ENCODE measurements around the gene CCL20.

CCL20 gene

GRCh38 chr2:227804975-227805374 is 8.7 kb upstream of the CCL20 start:
- no peak for DNase-seq

DNA sequence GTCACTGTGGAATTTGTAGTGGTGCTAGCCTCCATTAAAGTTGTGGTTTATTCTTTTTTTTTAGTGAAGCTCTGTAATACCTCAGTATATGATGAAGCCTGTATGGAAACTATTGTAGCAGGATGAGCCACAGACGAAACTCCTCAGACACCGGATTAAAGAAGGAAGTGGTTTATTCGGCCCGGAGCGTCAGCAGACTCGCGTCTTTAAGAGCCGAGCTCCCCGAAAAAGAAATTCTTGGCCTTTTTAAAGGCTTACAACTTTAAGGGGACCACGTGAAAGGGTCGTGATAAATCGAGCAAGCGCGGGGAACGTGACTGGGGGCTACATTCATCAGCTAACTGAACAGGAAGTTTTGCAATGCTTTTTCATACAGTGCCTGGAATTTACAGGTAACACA is 8.1 kb upstream of the CCL20 start:
- peak; percentile 55 for DNase-seq

DNA sequence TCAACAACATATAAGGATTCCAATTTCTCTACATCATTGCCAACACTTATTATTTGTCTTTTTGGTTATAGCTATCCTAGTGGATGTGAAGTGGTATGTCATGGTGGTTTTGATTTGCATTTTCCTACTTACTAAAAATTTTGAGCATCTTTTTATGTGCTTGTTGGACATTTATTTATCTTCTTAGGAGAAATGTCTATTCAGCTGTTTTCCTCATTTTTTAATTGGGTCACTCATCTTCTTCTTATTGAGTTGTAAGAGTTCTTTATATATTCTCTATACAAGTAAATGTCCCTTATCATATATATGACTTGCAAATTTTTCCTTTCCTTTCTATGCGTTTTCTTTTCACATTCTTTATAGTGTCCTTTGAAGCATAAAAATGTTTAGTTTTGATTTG is 4.7 kb upstream of the CCL20 start:
- DNase-seq: no peak

- DNase-seq: no peak
These were observed 1.6 kb upstream of the CCL20 start for GRCh38 chr2:227812001-227812400.

GRCh38 chr2:227813229-227813561 is 447 bp upstream of the CCL20 start:
- no peak for DNase-seq

DNA sequence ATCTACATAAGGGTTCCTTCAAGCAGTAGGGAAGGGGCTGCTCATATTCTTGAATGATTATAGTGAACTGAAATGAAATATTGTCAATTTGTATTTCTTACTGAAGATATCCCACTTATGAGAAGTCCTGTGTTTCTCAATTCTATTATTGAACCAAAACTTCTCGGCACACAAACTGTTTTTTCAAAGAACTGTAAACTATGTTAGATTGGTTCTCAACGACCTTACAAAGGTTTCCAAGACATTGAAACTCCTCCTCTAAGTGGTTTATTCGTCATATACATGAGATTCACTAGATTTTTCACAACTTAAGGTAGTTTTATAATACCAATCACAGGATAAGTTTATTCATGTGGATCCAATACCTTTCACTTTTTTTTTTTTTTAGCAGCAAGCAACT is 1.4 kb downstream of the CCL20 start:
- no peak for DNase-seq

DNA sequence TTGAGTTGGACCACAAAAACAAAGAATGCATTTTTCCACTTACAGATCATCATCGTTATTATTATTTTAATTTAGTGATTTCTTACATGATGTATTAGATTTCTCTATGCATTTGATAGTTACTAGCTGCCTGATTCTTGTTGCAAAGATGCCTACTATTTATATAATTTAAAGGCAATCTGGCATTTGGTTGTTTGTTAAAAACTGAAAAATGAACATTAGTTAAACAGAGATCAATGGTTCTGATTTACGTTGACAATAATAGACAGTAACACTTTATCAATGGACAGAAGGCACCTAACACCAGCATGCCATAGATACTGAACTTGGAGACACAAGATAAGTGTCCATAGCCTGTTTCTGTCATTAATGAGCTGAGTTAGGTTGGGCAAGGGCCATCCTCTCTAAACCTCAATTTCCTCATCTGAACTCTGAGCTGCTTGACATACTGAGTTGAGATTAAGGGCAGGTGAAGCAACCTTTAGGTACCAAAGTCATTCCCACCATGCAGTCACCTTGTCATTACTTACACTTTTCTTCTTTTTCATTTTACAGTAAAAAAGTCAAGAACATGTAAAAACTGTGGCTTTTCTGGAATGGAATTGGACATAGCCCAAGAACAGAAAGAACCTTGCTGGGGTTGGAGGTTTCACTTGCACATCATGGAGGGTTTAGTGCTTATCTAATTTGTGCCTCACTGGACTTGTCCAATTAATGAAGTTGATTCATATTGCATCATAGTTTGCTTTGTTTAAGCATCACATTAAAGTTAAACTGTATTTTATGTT is 3.1 kb downstream of the CCL20 start:
- no peak for DNase-seq

DNA sequence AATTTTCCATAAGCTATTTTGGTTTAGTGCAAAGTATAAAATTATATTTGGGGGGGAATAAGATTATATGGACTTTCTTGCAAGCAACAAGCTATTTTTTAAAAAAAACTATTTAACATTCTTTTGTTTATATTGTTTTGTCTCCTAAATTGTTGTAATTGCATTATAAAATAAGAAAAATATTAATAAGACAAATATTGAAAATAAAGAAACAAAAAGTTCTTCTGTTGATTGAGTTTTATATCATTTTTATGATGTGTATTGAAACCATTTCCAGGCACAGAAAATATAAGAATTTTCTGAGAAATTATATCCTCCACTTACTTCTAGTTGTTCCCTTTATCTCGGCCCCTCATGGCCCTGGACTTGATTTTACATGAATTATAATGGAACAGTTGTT is 3.7 kb downstream of the CCL20 start:
- DNase-seq: no peak

- DNase-seq: peak; percentile 85
These were observed 4.4 kb downstream of the CCL20 start for GRCh38 chr2:227817850-227818674.

DNA sequence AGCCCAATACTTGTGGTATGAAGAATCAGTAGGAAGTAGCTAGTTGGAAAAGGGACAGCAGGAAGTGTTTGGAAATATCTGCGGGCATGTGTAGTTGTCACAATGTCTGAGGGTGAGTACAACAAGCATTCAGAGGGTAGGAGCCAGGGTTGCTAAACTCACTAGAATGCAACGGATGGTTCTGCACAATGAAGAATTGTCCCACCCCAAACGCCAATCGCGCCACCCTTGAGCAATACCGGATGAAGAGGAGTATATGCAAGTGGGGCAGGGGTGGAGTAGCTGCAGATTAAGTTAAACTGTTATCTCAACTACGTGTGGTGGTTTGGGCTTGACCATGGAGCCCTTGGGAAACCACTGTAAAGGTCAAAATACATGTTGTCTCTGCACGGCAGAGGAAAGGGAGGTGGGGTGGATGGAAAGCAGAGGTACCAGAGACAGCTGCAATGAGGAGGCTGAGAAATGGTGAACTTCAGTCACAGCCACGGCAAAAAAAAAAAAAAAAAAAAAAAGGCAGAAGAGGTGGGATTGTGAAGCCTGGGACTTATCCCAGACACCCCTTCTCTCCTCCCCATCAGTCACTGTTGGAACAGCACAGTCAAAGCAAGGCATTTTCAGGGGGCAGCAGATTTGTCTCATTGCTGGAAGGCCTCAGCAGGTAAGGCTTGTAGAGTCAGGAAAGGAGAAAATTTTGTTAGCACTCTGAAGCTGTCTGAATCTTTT is 5.2 kb downstream of the CCL20 start:
- no peak for DNase-seq

- no peak for DNase-seq
These were observed 5.7 kb downstream of the CCL20 start for GRCh38 chr2:227819398-227819697.

- no peak for DNase-seq
These were observed 7.7 kb downstream of the CCL20 start for GRCh38 chr2:227821043-227821942.

GRCh38 chr2:227822416-227823003 is 8.9 kb downstream of the CCL20 start:
- no peak for DNase-seq

- no peak for DNase-seq
These were observed 10.3 kb downstream of the CCL20 start for GRCh38 chr2:227823922-227824321.

DNA sequence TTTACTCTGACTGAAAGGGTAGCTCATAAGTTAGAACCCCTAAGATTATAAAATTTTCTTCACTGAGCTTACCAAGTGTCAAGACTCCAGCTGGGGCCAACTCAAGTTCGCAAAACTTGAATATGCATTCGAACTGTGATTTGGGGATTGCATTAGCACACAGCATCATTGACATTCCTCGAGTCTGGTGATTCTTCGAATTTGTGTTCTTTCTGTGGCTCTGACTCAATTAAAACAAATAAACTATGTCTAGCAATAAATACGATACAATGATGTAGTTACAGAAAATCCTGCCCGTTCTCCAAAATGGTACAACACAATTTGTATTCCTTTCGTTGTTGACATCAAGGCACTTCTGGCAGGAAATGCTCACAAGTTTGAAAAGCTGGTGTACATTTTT is 11.1 kb downstream of the CCL20 start:
- no peak for DNase-seq

DNA sequence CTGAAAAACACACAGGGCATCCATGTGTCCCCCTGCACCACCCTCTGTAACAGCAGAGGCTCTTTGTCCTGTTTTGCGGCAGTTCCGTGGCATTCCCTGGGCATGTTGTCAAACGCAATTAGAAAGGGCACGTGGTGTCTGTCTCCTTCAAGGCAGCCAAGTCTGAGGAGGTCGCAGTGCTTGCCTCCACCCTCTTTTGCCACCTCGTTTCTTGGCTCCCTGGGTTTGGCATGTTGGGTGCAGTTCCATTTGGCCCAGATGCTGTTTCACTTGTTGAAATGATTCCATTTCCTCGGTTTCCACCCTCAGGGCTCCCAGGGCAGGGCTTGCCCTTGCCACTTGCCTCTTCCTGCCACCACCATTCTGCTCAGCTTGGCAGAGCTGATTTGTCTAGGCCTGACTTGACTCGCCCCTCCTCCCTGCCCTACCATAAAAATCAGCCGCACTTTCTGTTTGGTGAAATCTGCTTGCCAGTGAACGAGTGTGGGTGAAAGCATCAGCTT is 12.4 kb downstream of the CCL20 start:
- DNase-seq: peak; percentile 32

- DNase-seq: peak; percentile 39
These were observed 12.9 kb downstream of the CCL20 start for GRCh38 chr2:227826563-227826962.

- no peak for DNase-seq
These were observed 13.5 kb downstream of the CCL20 start for GRCh38 chr2:227827143-227827542.

GRCh38 chr2:227828477-227828912 is 14.9 kb downstream of the CCL20 start:
- DNase-seq: no peak

- DNase-seq: no peak
These were observed 15.7 kb downstream of the CCL20 start for GRCh38 chr2:227829337-227829736.

DNA sequence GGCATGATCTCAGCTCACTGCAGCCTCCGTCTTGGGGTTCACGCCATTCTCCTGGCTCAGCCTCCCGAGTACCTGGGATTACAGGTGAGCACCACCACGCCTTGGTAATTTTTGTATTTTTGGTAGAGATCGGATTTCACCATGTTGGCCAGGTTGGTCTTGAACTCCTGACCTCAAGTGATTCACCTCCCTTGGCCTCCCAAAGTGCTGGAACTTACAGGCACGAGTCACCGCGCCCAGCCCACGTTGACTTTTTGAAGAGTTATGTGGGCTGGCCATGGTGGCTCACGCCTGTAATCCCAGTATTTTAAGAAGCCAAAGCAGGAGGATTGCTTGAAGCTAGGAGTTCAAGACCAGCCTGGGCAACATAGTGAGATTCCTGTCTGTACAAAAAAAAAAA is 20.8 kb downstream of the CCL20 start:
- no peak for DNase-seq
